GM12874 (cell line): Measurements from ENCODE around the gene LRP1B.

Experiments
- CTCF ChIP-seq: IDR thresholded peaks from 2 replicates; pipeline ENCODE4 v1.5.1; 2011; ENCODE audit warnings: low read depth, mild to moderate bottlenecking, control low read depth, low read length, moderate library complexity; ENCODE audit not compliant: insufficient read depth

LRP1B gene

DNA sequence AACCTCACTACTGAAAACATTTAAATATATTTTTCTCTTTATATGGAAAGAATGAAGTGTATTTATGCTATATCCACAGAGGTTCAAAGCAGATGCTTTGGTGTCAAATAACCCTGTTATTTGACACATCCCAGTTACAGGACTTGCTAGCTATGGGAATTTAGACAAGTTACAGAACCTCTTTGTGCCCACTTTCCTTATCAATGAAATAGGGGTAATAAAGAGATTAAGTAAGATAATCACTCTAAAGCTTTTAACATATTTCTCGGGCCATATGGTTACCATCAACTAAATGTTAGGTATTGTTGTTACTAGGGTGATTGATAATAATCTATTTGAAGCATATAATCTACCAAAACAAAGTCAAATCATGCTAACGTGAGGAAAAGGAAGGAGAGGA, 1690.0 kb downstream of the LRP1B start:
- TF ChIP-seq CTCF = no peak

DNA sequence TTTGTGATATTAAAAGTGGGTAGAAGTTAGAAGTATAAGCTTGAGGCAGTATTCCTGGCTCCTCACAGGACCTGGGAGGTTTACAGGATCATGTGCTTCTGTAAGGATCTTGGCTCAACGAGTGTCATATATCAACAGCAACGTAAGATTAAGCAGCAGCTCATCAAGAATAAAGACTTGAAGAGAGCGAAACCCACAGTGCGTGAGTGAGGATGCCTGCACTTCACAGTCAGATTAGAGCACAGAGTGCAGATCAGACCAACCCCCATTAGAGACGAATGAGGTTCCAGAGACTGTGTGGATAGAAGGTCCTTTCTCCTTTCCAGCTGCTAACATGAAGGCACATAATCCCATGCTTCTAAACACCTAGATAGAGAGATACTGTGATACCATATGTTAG, 1693.9 kb downstream of the LRP1B start:
- TF ChIP-seq CTCF = no peak

GRCh38 chr2:140424471-140424870, 1706.3 kb downstream of the LRP1B start:
- no peak for TF ChIP-seq CTCF

DNA sequence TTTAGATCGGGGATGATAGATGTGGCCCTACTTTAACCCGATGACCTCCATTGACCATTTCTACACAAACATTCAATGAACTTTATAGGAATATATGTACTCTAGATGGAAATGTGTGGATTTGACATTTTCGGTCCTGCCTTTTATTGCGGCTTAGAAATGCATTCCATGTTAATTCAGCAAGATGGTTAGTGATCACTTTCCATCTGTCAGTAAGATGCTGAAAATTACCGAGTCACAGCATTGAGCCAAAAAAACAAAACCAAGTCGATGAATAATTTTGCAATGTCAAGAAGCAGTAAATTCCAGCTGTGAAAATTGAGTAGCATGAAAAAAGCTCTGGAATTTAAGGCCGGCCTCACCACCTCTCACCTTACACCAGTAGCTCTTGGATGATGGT, 1708.1 kb downstream of the LRP1B start:
- TF ChIP-seq CTCF = no peak

- TF ChIP-seq CTCF = no peak
Observed at GRCh38 chr2:140417504-140417903, 1713.3 kb downstream of the LRP1B start.

GRCh38 chr2:140416577-140416976, 1714.2 kb downstream of the LRP1B start:
- TF ChIP-seq CTCF = no peak

- no peak for TF ChIP-seq CTCF
Observed at GRCh38 chr2:140410695-140411094, 1720.1 kb downstream of the LRP1B start.

GRCh38 chr2:140401056-140401455, 1729.8 kb downstream of the LRP1B start:
- TF ChIP-seq CTCF = no peak
